Hematopoietic multipotent progenitor cell treated with erythropoietin and hydrocortisone succinate and interleukin-3 and kit ligand, for 4 days (in vitro differentiated cells): ENCODE results near the gene HIBADH.
"Not testable (repeated sequence)": the region's sequence is repeated elsewhere in the genome, so short reads cannot be mapped to it uniquely, and the experiment has no call there.

Experiments used
- DNase-seq: peaks from one replicate; pipeline ENCODE4 v3.0.0-alpha.2; 2015

The HIBADH gene

GRCh38 chr7:27593226-27593625 lies 69.5 kb downstream of the HIBADH start:
- DNase-seq = no peak

GRCh38 chr7:27590416-27590815 lies 72.3 kb downstream of the HIBADH start:
- DNase-seq = no peak

GRCh38 chr7:27587429-27587828 lies 75.3 kb downstream of the HIBADH start:
- DNase-seq = no peak

- DNase-seq = no peak
Observed at GRCh38 chr7:27586825-27587224, 75.9 kb downstream of the HIBADH start.

- DNase-seq = no peak
Observed at GRCh38 chr7:27585781-27586447, 76.8 kb downstream of the HIBADH start.

GRCh38 chr7:27581906-27582305 lies 80.8 kb downstream of the HIBADH start:
- DNase-seq = no peak

- DNase-seq = no peak
Observed at GRCh38 chr7:27581119-27581518, 81.6 kb downstream of the HIBADH start.

GRCh38 chr7:27579565-27579964 lies 83.1 kb downstream of the HIBADH start:
- DNase-seq = no peak

- not testable (repeated sequence) for DNase-seq
Observed at GRCh38 chr7:27578169-27578568, 84.5 kb downstream of the HIBADH start.

- DNase-seq = peak; percentile 74
Observed at GRCh38 chr7:27576360-27576944, 86.2 kb downstream of the HIBADH start.

- DNase-seq = peak; percentile 43
Observed at GRCh38 chr7:27575613-27576012, 87.1 kb downstream of the HIBADH start.

GRCh38 chr7:27569106-27569505 lies 93.6 kb downstream of the HIBADH start:
- no peak for DNase-seq

- DNase-seq = no peak
Observed at GRCh38 chr7:27567266-27567665, 95.4 kb downstream of the HIBADH start.

GRCh38 chr7:27564881-27565482 lies 97.7 kb downstream of the HIBADH start:
- no peak for DNase-seq

GRCh38 chr7:27560706-27561235 lies 101.9 kb downstream of the HIBADH start:
- DNase-seq = no peak

GRCh38 chr7:27555670-27556069 lies 107.0 kb downstream of the HIBADH start:
- no peak for DNase-seq

- no peak for DNase-seq
Observed at GRCh38 chr7:27554826-27555225, 107.9 kb downstream of the HIBADH start.

- DNase-seq = no peak
Observed at GRCh38 chr7:27553273-27553672, 109.4 kb downstream of the HIBADH start.

GRCh38 chr7:27551803-27552400 lies 110.8 kb downstream of the HIBADH start:
- DNase-seq = no peak

- no peak for DNase-seq
Observed at GRCh38 chr7:27549606-27550005, 113.1 kb downstream of the HIBADH start.

GRCh38 chr7:27548304-27548703 lies 114.4 kb downstream of the HIBADH start:
- DNase-seq = no peak

- DNase-seq = no peak
Observed at GRCh38 chr7:27547401-27547800, 115.3 kb downstream of the HIBADH start.

GRCh38 chr7:27546610-27547009 lies 116.1 kb downstream of the HIBADH start:
- no peak for DNase-seq

- no peak for DNase-seq
Observed at GRCh38 chr7:27535795-27536194, 126.9 kb downstream of the HIBADH start.
